Measurements from ENCODE around the gene ACTMAP. TPM values are rescaled to one million over a fixed set of nuclear protein-coding genes. Genes with fewer than 3 reads are reported as not detected.

Gene ACTMAP
- total and polyA plus RNA-seq, 4 donors, result 0.93 to 7.7 (median 3.0) TPM

DNA sequence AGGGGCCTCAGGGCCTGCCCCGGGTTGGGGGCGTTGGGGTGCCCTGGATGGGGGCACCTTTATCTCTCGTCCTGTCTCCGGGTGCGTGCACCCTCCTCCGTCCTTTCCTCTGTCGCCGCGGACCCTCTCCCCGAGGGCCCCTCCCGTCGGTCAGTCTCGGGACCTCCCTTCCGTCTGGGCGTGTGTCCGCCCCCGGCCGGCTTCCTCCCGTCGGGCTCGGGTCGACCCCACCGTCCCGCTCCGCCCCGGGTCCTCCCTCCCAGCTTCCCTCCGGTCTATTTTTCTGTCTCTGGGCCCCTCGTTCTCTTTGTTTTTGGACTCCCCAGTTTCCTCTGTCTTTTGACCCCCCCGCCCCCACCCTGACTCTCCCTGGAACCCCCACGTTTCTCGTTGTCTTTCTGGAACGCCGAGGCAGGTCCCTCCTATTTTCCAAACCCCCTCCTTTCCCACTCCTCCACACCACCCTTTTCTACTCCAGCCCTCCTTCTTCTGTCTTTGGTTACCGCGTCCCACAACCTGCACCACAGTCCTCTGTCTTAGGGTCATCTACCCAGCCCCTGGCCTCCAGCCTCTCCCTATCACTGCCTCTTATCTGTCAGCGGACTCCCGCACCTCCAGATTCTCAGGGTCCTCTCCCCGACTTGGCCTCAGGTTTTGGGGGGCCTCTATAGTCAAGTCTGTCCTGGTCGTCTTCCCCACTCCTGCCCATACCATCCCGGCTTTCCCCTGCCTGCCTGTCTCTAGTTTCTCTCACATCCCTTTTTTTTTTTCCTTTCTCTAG is 49.5 kb upstream of the ACTMAP start:
- WGBS, result 7% methylated on average over 40 of the region's 40 CpGs
- H3K4me1 ChIP-seq (ENCODE audit: control insufficient read depth in 4 of 4, insufficient read depth in 4 of 4, low read length in 3 of 4), result peaks cover 30 to 58% (median 54%) of the 10 kb centered on the region in 4 donors
- H3K4me3 ChIP-seq (ENCODE audit: low read depth in 1 of 3, low read length in 3 of 3), result peak overlapping the region; percentile 74 to 89 (median 88)
- no peak for DNase-seq (ENCODE audit: low spot score)
- peak overlapping the region; percentile 62 to 89 for H3K27ac ChIP-seq (ENCODE audit: low read depth in 1 of 2, low read length in 2 of 2)
- H3K27me3 ChIP-seq (ENCODE audit: control insufficient read depth in 4 of 4, insufficient read depth in 4 of 4, low read length in 3 of 4), result no peaks in the 10 kb centered on the region
- no peaks in the 10 kb centered on the region for H3K9me3 ChIP-seq (ENCODE audit: control insufficient read depth in 4 of 4, low read length in 3 of 4)
- peaks cover 0 to 5% (median 3%) of the 10 kb centered on the region in 4 donors for H3K36me3 ChIP-seq (ENCODE audit: control insufficient read depth in 4 of 4, insufficient read depth in 3 of 4, low read depth in 1 of 4, low read length in 3 of 4)
- TF ChIP-seq NR2F2 (IDR thresholded peaks at IDR 0.05) (peak; percentile 50), RAD21 (IDR thresholded peaks at IDR 0.05) (no peak)
- peak overlapping the region; percentile 36 for H3K9ac ChIP-seq (ENCODE audit: low read depth in 1 of 2, low read length in 2 of 2)

- peak within 1 kb of the TSS; percentile 94 to 98 for H3K27ac ChIP-seq (ENCODE audit: low read depth in 1 of 2, low read length in 2 of 2)
- peaks cover 22 to 50% (median 46%) of the 10 kb centered on the region in 4 donors for H3K4me1 ChIP-seq (ENCODE audit: control insufficient read depth in 4 of 4, insufficient read depth in 4 of 4, low read length in 3 of 4)
- TF ChIP-seq EGR1 (IDR thresholded peaks at IDR 0.05; ENCODE audit: low read depth in 2 of 2) (peak in 1 of 2 donors; percentile 75), YY1 (IDR thresholded peaks at IDR 0.05) (peak; percentile 91), RAD21 (IDR thresholded peaks at IDR 0.05) (no peak), RXRA (IDR thresholded peaks at IDR 0.05) (peak; percentile 41 to 55), FOXA2 (IDR thresholded peaks at IDR 0.05) (peak; percentile 38), HNF4G (IDR thresholded peaks at IDR 0.05) (peak; percentile 12), REST (IDR thresholded peaks at IDR 0.05) (peak; percentile 20), JUND (IDR thresholded peaks at IDR 0.05) (peak; percentile 2 to 45), NR2F2 (IDR thresholded peaks at IDR 0.05) (no peak), HNF4A (conservative IDR thresholded peaks at IDR 0.05) (peak in 1 of 2 donors; percentile 22), TAF1 (conservative IDR thresholded peaks at IDR 0.05) (no peak), SP1 (IDR thresholded peaks at IDR 0.05) (peak; percentile 78), FOXA1 (IDR thresholded peaks at IDR 0.05) (no peak), GABPA (IDR thresholded peaks at IDR 0.05 in 1 of 2, conservative IDR thresholded peaks at IDR 0.05 in 1 of 2) (peak in 1 of 2 donors; percentile 66)
- TF ChIP-seq, protein P1, sequence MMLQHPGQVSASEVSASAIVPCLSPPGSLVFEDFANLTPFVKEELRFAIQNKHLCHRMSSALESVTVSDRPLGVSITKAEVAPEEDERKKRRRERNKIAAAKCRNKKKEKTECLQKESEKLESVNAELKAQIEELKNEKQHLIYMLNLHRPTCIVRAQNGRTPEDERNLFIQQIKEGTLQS (IDR thresholded peaks at IDR 0.05), result no peak
- TF ChIP-seq, protein P2, sequence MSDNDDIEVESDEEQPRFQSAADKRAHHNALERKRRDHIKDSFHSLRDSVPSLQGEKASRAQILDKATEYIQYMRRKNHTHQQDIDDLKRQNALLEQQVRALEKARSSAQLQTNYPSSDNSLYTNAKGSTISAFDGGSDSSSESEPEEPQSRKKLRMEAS (IDR thresholded peaks at IDR 0.05), result peak; percentile 49
- TF ChIP-seq, protein P3, sequence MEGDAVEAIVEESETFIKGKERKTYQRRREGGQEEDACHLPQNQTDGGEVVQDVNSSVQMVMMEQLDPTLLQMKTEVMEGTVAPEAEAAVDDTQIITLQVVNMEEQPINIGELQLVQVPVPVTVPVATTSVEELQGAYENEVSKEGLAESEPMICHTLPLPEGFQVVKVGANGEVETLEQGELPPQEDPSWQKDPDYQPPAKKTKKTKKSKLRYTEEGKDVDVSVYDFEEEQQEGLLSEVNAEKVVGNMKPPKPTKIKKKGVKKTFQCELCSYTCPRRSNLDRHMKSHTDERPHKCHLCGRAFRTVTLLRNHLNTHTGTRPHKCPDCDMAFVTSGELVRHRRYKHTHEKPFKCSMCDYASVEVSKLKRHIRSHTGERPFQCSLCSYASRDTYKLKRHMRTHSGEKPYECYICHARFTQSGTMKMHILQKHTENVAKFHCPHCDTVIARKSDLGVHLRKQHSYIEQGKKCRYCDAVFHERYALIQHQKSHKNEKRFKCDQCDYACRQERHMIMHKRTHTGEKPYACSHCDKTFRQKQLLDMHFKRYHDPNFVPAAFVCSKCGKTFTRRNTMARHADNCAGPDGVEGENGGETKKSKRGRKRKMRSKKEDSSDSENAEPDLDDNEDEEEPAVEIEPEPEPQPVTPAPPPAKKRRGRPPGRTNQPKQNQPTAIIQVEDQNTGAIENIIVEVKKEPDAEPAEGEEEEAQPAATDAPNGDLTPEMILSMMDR (IDR thresholded peaks at IDR 0.05; ENCODE audit: low read depth, low read length, missing input control), result no peak
- TF ChIP-seq, protein P4, sequence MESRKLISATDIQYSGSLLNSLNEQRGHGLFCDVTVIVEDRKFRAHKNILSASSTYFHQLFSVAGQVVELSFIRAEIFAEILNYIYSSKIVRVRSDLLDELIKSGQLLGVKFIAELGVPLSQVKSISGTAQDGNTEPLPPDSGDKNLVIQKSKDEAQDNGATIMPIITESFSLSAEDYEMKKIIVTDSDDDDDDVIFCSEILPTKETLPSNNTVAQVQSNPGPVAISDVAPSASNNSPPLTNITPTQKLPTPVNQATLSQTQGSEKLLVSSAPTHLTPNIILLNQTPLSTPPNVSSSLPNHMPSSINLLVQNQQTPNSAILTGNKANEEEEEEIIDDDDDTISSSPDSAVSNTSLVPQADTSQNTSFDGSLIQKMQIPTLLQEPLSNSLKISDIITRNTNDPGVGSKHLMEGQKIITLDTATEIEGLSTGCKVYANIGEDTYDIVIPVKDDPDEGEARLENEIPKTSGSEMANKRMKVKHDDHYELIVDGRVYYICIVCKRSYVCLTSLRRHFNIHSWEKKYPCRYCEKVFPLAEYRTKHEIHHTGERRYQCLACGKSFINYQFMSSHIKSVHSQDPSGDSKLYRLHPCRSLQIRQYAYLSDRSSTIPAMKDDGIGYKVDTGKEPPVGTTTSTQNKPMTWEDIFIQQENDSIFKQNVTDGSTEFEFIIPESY (IDR thresholded peaks at IDR 0.05), result peak; percentile 41
These were observed 48.6 kb upstream of the ACTMAP start, which contains the start of gene EGLN2 for GRCh38 chr19:40798683-40799557. Gene EGLN2, plus strand, starts transcription at chr19:40799191. Its CDS starts 1,382 bp downstream, at chr19:40800573.

More at GRCh38 chr19:40798683-40799557, 48.6 kb upstream of the ACTMAP start, which contains the start of gene EGLN2:
- Histone ChIP-seq H3K9me3 (ENCODE audit: control insufficient read depth in 4 of 4, low read length in 3 of 4) (no peaks in the 10 kb centered on the region), H3K36me3 (ENCODE audit: control insufficient read depth in 4 of 4, insufficient read depth in 3 of 4, low read depth in 1 of 4, low read length in 3 of 4) (peaks cover 0 to 5% (median 3%) of the 10 kb centered on the region in 4 donors), H3K27me3 (ENCODE audit: control insufficient read depth in 4 of 4, insufficient read depth in 4 of 4, low read length in 3 of 4) (no peaks in the 10 kb centered on the region), H3K4me3 (ENCODE audit: low read depth in 1 of 3, low read length in 3 of 3) (peak within 1 kb of the TSS; percentile 74 to 89 (median 88)), H3K9ac (ENCODE audit: low read depth in 1 of 2, low read length in 2 of 2) (peak within 1 kb of the TSS; percentile 56 to 88)
- DNase-seq (ENCODE audit: low spot score), result peak; percentile 99
- under 1% methylated on average over 110 of the region's 110 CpGs for WGBS

Data from liver (tissue), 9 donors.